ENCODE results near the gene ZNF276. TPM values are rescaled to one million over a fixed set of nuclear protein-coding genes. Genes with fewer than 3 reads are reported as not detected.
"Not testable (repeated sequence)": the region's sequence is repeated elsewhere in the genome, so short reads cannot be mapped to it uniquely, and the experiment has no call there.

ZNF276 gene
- total RNA-seq, 1 donor: 71.4 TPM

GRCh38 chr16:89778211-89778610 lies 56.9 kb downstream of the ZNF276 start:
- DNase-seq (ENCODE audit: low read depth in 2 of 3, low spot score in 2 of 3): not testable (repeated sequence)

GRCh38 chr16:89779231-89779908 lies 58.0 kb downstream of the ZNF276 start:
- DNase-seq (ENCODE audit: low read depth in 2 of 3, low spot score in 2 of 3): no peak

GRCh38 chr16:89779909-89780305 lies 58.6 kb downstream of the ZNF276 start:
- no peak for DNase-seq (ENCODE audit: low read depth in 2 of 3, low spot score in 2 of 3)

- no peak for DNase-seq (ENCODE audit: low read depth in 2 of 3, low spot score in 2 of 3)
Measured at GRCh38 chr16:89782489-89782888, 61.2 kb downstream of the ZNF276 start.

- DNase-seq (ENCODE audit: low read depth in 2 of 3, low spot score in 2 of 3): not testable (repeated sequence)
Measured at GRCh38 chr16:89783952-89784351, 62.6 kb downstream of the ZNF276 start.

- no peak for DNase-seq (ENCODE audit: low read depth in 2 of 3, low spot score in 2 of 3)
Measured at GRCh38 chr16:89784406-89784805, 63.1 kb downstream of the ZNF276 start.

GRCh38 chr16:89785523-89786155 lies 64.3 kb downstream of the ZNF276 start:
- no peak for DNase-seq (ENCODE audit: low read depth in 2 of 3, low spot score in 2 of 3)

GRCh38 chr16:89786474-89787364 lies 65.4 kb downstream of the ZNF276 start:
- no peak for DNase-seq (ENCODE audit: low read depth in 2 of 3, low spot score in 2 of 3)

GRCh38 chr16:89787365-89787805 lies 66.0 kb downstream of the ZNF276 start:
- no peak for DNase-seq (ENCODE audit: low read depth in 2 of 3, low spot score in 2 of 3)

Other genes starting within 250 kb of the ZNF276 start
- 80.8 TPM for gene ANKRD11, start 231.0 kb upstream of the ZNF276 start, total RNA-seq
- 132 TPM for gene SPG7, start 213.1 kb upstream of the ZNF276 start, total RNA-seq
- gene RPL13, start 160.9 kb upstream of the ZNF276 start, total RNA-seq: 12,006 TPM
- gene CPNE7, start 145.8 kb upstream of the ZNF276 start, total RNA-seq: 0.81 TPM
- gene DPEP1, start 107.9 kb upstream of the ZNF276 start, total RNA-seq: under 0.01 TPM
- 126 TPM for gene CHMP1A, start 63.8 kb upstream of the ZNF276 start, total RNA-seq
- 2.7 TPM for gene SPATA33, start 63.7 kb upstream of the ZNF276 start, total RNA-seq
- 39.6 TPM for gene CDK10, start 34.8 kb upstream of the ZNF276 start, total RNA-seq
- 37.7 TPM for gene SPATA2L, start 19.8 kb upstream of the ZNF276 start, total RNA-seq
- gene VPS9D1, start 639 bp upstream of the ZNF276 start, total RNA-seq: 5.1 TPM
- 43.1 TPM for gene FANCA, start 95.1 kb downstream of the ZNF276 start, total RNA-seq
- 0.54 TPM for gene SPIRE2, start 106.9 kb downstream of the ZNF276 start, total RNA-seq
- gene TCF25, start 152.1 kb downstream of the ZNF276 start, total RNA-seq: 195 TPM
- gene MC1R, start 197.3 kb downstream of the ZNF276 start, total RNA-seq: 15.9 TPM
- gene TUBB3, start 201.8 kb downstream of the ZNF276 start, total RNA-seq: 1.1 TPM
- gene DEF8, start 227.2 kb downstream of the ZNF276 start, total RNA-seq: 29.4 TPM

All from hematopoietic multipotent progenitor cell (in vitro differentiated cells).